Neural cell (in vitro differentiated cells): ENCODE data around the gene SUMF1.

Experiments used
- EP300 ChIP-seq: fragments of 450-650 bp; conservative IDR thresholded peaks from 2 replicates; pipeline ENCODE4 v1.6.1; 2014; ENCODE audit warnings: antibody characterized with exemption, mild to moderate bottlenecking, moderate library complexity; ENCODE audit not compliant: poor library complexity, severe bottlenecking
- EZH2 ChIP-seq: fragments of 200-600, 300-800 bp; shearing (Covaris generic), sonication (generic); IDR thresholded peaks from 2 replicates; pipeline ENCODE4 v1.6.1; 2014; ENCODE audit warnings: antibody characterized with exemption, low read length, borderline replicate concordance, mild to moderate bottlenecking; ENCODE audit not compliant: insufficient read depth, poor library complexity, severe bottlenecking
- SMC3 ChIP-seq: fragments of 450-650 bp; conservative IDR thresholded peaks from 2 replicates; pipeline ENCODE4 v1.6.1; 2014; ENCODE audit warnings: antibody characterized with exemption, mild to moderate bottlenecking, moderate library complexity; ENCODE audit not compliant: poor library complexity
- TAF1 ChIP-seq: IDR thresholded peaks from 2 replicates; pipeline ENCODE4 v1.6.1; 2012; ENCODE audit warnings: low read depth
- TF ChIP-seq, protein P1 (sequence below): fragments of 450-650 bp; IDR thresholded peaks from 2 replicates; pipeline ENCODE4 v1.5.1; 2014; ENCODE audit warnings: antibody characterized with exemption, mild to moderate bottlenecking, moderate library complexity; ENCODE audit not compliant: poor library complexity, severe bottlenecking

DNA sequence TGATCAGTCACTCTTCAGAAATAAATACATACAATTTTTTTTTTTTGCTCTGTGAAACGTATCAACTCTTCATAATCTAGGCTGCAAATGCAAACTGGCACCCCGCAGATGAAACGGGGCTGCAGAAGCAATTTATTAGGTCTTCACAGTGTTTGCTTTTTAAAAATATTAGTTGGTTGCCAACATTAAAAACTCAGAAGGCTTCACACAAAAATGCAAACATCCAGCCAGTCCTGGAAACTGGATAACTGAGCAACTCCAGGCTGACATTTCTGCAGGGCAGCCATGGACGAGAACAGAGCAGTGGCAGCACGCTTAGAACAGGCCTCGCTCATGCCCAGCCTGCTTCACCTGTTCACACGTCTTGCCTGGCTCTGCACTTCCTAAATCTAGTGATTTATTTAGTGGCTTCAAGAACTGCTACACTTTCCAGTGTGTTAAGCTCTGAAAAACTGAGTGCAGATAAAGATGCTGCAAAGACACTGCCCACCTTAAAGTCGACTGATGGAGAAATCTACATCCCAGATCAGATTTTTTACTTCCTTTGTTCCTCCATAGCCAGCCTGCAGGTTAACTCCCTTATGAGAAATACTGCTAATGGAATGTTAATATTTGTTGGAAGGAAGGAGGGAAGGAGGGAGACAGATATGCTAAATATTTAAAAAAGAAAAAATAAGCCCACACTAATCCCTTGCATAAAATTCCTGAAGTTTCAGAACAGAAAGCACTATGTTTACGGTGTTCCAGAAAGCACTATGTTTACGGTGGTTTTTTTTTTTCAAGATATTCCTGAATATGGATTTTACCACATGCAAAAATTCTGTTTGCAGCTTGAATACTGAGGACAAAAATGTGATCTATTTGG is 110.3 kb downstream of the SUMF1 start:
- TF ChIP-seq SMC3 (no peak), EZH2 (no peak), EP300 (no peak), TAF1 (no peak)
- TF ChIP-seq, protein P1, sequence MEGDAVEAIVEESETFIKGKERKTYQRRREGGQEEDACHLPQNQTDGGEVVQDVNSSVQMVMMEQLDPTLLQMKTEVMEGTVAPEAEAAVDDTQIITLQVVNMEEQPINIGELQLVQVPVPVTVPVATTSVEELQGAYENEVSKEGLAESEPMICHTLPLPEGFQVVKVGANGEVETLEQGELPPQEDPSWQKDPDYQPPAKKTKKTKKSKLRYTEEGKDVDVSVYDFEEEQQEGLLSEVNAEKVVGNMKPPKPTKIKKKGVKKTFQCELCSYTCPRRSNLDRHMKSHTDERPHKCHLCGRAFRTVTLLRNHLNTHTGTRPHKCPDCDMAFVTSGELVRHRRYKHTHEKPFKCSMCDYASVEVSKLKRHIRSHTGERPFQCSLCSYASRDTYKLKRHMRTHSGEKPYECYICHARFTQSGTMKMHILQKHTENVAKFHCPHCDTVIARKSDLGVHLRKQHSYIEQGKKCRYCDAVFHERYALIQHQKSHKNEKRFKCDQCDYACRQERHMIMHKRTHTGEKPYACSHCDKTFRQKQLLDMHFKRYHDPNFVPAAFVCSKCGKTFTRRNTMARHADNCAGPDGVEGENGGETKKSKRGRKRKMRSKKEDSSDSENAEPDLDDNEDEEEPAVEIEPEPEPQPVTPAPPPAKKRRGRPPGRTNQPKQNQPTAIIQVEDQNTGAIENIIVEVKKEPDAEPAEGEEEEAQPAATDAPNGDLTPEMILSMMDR = no peak
